SW 1271 (cell line): Measurements from ENCODE around the gene GPR63.
"Not testable (repeated sequence)": the region's sequence is repeated elsewhere in the genome, so short reads cannot be mapped to it uniquely, and the experiment has no call there.

Experiments
- DNase-seq, 2 experiments: peaks; one replicate each; lab custom pipeline; 2025; lab: John Stamatoyannopoulos, UW

GPR63 gene

GRCh38 chr6:96837081-96837971, at the start of gene GPR63:
GPR63 (minus strand) TSS chr6:96837477; CDS start chr6:96799731, 37,746 bp downstream.
- peak; percentile 68 to 87 for DNase-seq

- DNase-seq = no peak
These were observed 49.2 kb upstream of the GPR63 start for GRCh38 chr6:96886519-96886918.

GRCh38 chr6:96885187-96885631, 47.9 kb upstream of the GPR63 start:
- not testable (repeated sequence) for DNase-seq

GRCh38 chr6:96878143-96878542, 40.9 kb upstream of the GPR63 start:
- DNase-seq = no peak

- DNase-seq = no peak
These were observed 39.7 kb upstream of the GPR63 start for GRCh38 chr6:96876886-96877545.

GRCh38 chr6:96872976-96873375, 35.7 kb upstream of the GPR63 start:
- DNase-seq = no peak

- no peak for DNase-seq
These were observed 27.8 kb upstream of the GPR63 start for GRCh38 chr6:96865055-96865405.

GRCh38 chr6:96864216-96865054, 27.2 kb upstream of the GPR63 start:
- no peak for DNase-seq

GRCh38 chr6:96862560-96862959, 25.3 kb upstream of the GPR63 start:
- DNase-seq = no peak

GRCh38 chr6:96861588-96861987, 24.3 kb upstream of the GPR63 start:
- no peak for DNase-seq

- no peak for DNase-seq
These were observed 19.6 kb upstream of the GPR63 start for GRCh38 chr6:96856856-96857255.

GRCh38 chr6:96853083-96853482, 15.8 kb upstream of the GPR63 start:
- no peak for DNase-seq

GRCh38 chr6:96852605-96853004, 15.3 kb upstream of the GPR63 start:
- DNase-seq = no peak

- no peak for DNase-seq
These were observed 14.6 kb upstream of the GPR63 start for GRCh38 chr6:96851858-96852257.

GRCh38 chr6:96849615-96850014, 12.3 kb upstream of the GPR63 start:
- no peak for DNase-seq

- DNase-seq = no peak
These were observed 7.3 kb upstream of the GPR63 start for GRCh38 chr6:96844530-96844929.

GRCh38 chr6:96841345-96841744, 4.1 kb upstream of the GPR63 start:
- no peak for DNase-seq

GRCh38 chr6:96836631-96837080, 621 bp downstream of the GPR63 start:
- no peak for DNase-seq

- no peak for DNase-seq
These were observed 3.2 kb downstream of the GPR63 start for GRCh38 chr6:96834070-96834469.

- no peak for DNase-seq
These were observed 4.5 kb downstream of the GPR63 start for GRCh38 chr6:96832780-96833179.

- DNase-seq = no peak
These were observed 10.4 kb downstream of the GPR63 start for GRCh38 chr6:96826865-96827264.

GRCh38 chr6:96823743-96824142, 13.5 kb downstream of the GPR63 start:
- no peak for DNase-seq
